Right cardiac atrium (tissue), 5 donors: Measurements from ENCODE around the gene MSL1. TPM values are rescaled to one million over a fixed set of nuclear protein-coding genes. Genes with fewer than 3 reads are reported as not detected.

Source experiments
- ATAC-seq, 2 donors: fragments of 200-7000 bp; cut with Tn5 transposase; one replicate each; pipeline versions ENCODE4 v1.8.0 to v1.9.1; 2020; ENCODE audit warnings: moderate library complexity in 2 of 2, mild to moderate bottlenecking in 1 of 2
- DNase-seq, 3 donors: peaks; one replicate each; pipeline ENCODE4 v3.0.0-alpha.2; 2020
- H3K27ac ChIP-seq: one replicate; pipeline ENCODE4 v1.5.1; 2013; ENCODE audit warnings: mild to moderate bottlenecking, low read length, control low read depth, moderate library complexity
- H3K27me3 ChIP-seq: one replicate; pipeline ENCODE4 v1.6.1; 2013; ENCODE audit not compliant: control insufficient read depth, insufficient read depth
- H3K4me1 ChIP-seq: one replicate; pipeline ENCODE4 v1.6.1; 2013; ENCODE audit warnings: low read length; ENCODE audit not compliant: control insufficient read depth, insufficient read depth
- H3K4me3 ChIP-seq: one replicate; pipeline ENCODE4 v1.5.1; 2013; ENCODE audit warnings: low read length, control low read depth
- H3K9me3 ChIP-seq: one replicate; pipeline ENCODE4 v1.6.1; 2013; ENCODE audit warnings: low read length; ENCODE audit not compliant: control insufficient read depth
- WGBS: extraction: QIAGEN DNeasy Blood & Tissue Kit; methylation state at CpG from one replicate; pipeline ENCODE4 v1.1.7; 2013; 5-methylcytosine and 5-hydroxymethylcytosine counted together
- intact Hi-C, 4 donors: fragments of 100-400 bp; cut with DNase I; formaldehyde crosslinking; loops; one replicate each; pipeline versions ENCODE4 v1.11.0 to v1.14.0; 2022 to 2023
- polyA plus RNA-seq: library from polyadenylated mRNA; stranded (reverse); fragments of 200-250 nt; gene quantifications from one replicate; pipeline ENCODE4 v1.2.3, GENCODE V29; 2013
- total RNA-seq, 4 donors: library from RNA; stranded (reverse); fragmentation: NEBNext Ultra II Directional; extraction: Animal tissue kit (Norgen Biotek cat#: 25700); gene quantifications; one replicate each; pipeline ENCODE4 v1.2.1, GENCODE V29; 2021
- donor health status: healthy with polysubstance abuse.
- donor health status: DM: no; HTN: yes; CAD: no.
- donor health status: DM: no; HTN: no; CAD: no.
- donor health status: DM: no; HTN: yes; CAD: no; lungs with severe emphysema.
- donor health status: DM: yes; HTN: yes; CAD: no.

The MSL1 gene
- total and polyA plus RNA-seq, 5 donors = 44.8 to 57.3 (median 54.4) TPM

DNA sequence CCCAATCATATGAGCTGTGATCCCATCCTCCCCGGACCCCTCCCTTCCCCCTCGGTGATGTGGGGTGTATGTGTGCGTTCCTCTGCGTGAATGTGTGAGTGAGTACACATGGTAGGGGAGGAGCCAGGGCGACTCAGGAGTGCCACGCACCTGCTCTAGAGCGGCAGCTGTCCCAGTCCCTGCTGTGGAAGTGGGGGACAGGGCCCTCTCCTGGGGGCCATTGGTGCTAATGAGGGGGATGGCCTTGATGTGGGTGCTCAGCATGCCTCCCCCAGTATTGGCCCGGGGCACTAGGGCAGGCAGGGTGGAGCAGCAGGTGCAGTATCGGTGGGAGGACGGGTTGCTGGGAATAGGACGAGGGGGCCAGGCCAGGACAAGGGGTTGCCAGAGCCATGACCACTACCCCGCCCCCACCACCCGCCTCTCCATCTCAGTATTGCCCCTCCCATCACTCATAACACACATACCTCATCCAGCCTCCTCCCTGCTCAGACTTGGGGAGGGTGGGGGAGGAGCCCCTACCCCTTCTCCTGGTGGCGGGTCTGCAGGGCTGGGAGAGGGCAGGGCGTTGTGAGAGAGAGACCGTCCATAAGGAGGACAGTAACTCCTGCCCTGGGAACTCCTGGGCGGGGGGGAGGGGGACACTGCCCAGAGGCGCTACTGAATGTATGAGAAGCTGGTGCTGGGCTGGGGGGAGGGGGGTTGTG is 29.9 kb upstream of the MSL1 start:
- peak; percentile 6 to 19 for ATAC-seq
- 41% methylated on average over 18 of the region's 18 CpGs for WGBS
- H3K4me3 ChIP-seq = no peak overlapping the region

DNA sequence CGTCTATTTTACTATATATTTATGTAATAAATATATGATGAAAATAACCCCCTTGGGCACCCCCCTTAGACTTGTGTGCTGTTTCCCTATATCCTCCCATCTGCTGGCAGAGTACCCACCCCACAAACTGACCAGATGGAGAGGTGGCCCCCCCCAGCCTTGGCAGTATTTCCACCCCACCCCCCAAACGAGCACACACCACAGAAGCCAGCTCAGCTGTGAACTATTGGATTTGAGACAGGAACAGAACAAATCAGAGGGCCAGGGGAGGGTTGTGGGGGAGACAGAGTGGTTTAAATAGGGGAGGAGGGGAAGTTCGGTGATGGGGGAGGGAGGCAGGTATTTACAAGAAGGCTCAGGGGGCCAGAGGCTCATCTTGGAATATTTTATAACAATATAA is 29.2 kb upstream of the MSL1 start:
- Histone ChIP-seq H3K4me3 (no peak overlapping the region), H3K27me3 (no peaks in the 10 kb centered on the region), H3K9me3 (no peaks in the 10 kb centered on the region), H3K27ac (peak overlapping the region; percentile 88), H3K4me1 (peaks cover 36% of the 10 kb centered on the region)
- DNase-seq (peak in 1 of 3 donors; percentile 40), ATAC-seq (no peak)
- intact Hi-C loops = no loop called here
- WGBS = 32% methylated on average over 3 of the region's 3 CpGs

More for the DNA sequence above, 29.9 kb upstream of the MSL1 start:
- H3K4me1 ChIP-seq = peaks cover 29% of the 10 kb centered on the region
- intact Hi-C loops = no loop called here
- H3K27ac ChIP-seq = peak overlapping the region; percentile 28
- DNase-seq = peak in 2 of 3 donors; percentile 75 to 76
- no peaks in the 10 kb centered on the region for H3K27me3 ChIP-seq
- H3K9me3 ChIP-seq = no peaks in the 10 kb centered on the region

DNA sequence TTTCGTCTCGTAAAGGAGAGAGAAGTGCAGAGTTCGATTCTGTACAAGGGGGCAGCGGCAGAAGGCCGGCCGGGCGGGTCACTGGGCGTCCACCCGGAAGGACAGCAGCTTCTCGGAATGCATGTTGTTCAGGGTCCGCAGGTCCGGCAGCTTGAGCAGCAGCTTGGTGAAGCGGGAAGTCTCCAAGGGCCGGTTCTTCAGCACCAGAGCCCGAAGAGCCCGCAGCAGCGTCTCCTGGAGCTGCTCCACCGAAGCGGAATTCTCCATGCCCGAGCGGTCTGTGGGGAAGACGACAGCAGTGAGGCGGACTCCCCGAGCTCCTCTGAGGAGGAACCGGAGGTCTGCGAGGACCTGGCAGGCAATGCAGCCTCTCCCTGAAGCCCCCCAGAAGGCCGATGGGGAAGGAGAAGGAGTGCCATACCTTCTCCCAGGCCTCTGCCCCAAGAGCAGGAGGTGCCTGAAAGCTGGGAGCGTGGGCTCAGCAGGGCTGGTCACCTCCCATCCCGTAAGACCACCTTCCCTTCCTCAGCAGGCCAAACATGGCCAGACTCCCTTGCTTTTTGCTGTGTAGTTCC is 28.7 kb upstream of the MSL1 start:
- Histone ChIP-seq H3K4me3 (no peak overlapping the region), H3K27me3 (no peaks in the 10 kb centered on the region), H3K9me3 (no peaks in the 10 kb centered on the region), H3K27ac (peak overlapping the region; percentile 88), H3K4me1 (peaks cover 41% of the 10 kb centered on the region)
- ATAC-seq (no peak), DNase-seq (peak in 2 of 3 donors; percentile 62 to 70)
- WGBS = 56% methylated on average over 29 of the region's 29 CpGs
- intact Hi-C loops = no loop called here

DNA sequence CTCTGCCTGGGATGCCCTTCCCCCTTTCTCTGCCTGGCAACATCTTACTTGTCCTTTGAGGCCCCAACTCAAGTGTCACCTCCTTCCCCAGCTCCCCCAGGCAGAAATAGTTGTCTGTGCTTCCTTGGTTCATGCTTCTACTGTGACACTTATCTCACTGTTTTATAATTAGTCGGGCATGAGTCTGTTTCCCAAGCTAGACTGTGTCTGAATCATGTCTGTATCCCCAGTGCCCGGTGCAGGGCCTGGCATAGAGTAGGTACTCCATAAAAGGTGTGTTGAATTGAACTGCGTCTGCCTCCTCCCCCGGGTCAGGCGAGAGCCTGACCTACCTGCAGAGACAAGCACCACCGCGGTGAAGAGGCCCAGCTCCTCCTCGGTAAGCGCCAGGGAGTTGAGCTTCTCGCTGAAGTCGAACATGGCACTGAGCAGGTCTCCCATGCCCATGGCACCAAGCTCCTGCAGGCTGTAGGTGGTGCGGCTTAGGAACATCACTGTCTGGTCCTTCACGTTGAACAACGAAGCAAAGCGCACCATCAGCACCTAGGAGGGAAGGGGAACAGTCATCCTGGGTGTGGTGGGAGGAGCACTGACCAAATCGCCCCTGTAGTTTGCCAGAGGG is 28.1 kb upstream of the MSL1 start:
- intact Hi-C loops = no loop called here
- H3K9me3 ChIP-seq = no peaks in the 10 kb centered on the region
- peak overlapping the region; percentile 88 for H3K27ac ChIP-seq
- H3K4me1 ChIP-seq = peaks cover 47% of the 10 kb centered on the region
- ATAC-seq = peak; percentile 37
- 54% methylated on average over 16 of the region's 16 CpGs for WGBS
- H3K27me3 ChIP-seq = no peaks in the 10 kb centered on the region
- DNase-seq = peak; percentile 36 to 63 (median 62)
- H3K4me3 ChIP-seq = no peak overlapping the region

DNA sequence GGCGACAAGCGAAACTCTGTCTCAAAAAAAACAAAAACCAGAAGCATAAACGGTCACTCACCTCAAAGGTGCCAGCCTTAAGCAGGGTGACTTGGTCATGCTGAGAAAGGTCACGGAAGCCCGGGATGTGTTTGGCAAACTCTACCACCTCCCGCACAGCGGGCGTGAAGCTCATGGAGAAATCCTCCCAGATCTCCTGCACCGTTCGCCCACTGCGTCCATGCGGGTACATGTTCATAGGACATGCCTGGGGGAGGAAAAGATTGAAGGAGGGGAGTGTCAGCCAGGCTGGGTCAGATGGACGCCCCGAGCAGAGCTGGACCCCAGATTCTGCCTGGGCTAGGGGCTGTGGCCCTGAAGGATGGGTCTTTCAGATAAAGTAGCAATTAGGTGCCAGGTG is 26.9 kb upstream of the MSL1 start:
- DNase-seq (peak in 2 of 3 donors; percentile 57 to 69), ATAC-seq (no peak)
- no peaks in the 10 kb centered on the region for H3K27me3 ChIP-seq
- intact Hi-C loops = loop anchor here in 1 of 4 donors (5.0 kb wide), 1 partner anchor 33 kb away; the partner anchor contains the start of gene THRA
- peak overlapping the region; percentile 84 for H3K27ac ChIP-seq
- H3K4me3 ChIP-seq = no peak overlapping the region
- 70% methylated on average over 14 of the region's 14 CpGs for WGBS
- no peaks in the 10 kb centered on the region for H3K9me3 ChIP-seq
- H3K4me1 ChIP-seq = peaks cover 45% of the 10 kb centered on the region

DNA sequence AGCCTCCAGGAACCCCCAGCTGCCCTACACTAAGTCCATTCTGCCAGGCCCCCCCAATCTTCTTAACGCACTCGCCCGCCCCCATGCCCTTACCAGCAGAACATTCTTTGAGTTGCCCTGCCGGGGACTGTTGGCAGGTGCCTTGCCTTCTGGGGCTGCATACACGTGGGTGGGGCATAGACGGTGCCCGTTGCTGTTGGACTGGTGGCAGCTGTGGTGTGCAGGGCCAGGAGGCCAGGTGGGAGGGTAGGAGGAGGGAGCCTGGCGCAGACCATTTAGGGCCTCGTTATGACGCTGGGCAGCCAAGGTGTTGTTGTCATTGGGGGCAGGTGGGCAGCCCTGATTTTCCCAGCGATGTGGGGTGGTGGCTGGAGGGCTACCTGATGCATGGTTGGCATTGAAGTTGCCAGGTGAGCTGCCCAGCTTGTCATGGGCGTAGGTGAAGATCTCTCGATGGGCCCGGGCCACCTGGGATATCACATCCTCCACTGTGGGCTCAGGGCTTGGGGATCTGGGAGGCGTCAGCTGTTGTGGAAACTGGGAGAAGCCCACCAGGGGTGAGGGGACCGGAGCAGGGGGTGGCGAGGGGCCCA is 26.3 kb upstream of the MSL1 start:
- H3K27me3 ChIP-seq = no peaks in the 10 kb centered on the region
- H3K4me3 ChIP-seq = no peak overlapping the region
- DNase-seq (peak in 2 of 3 donors; percentile 63 to 64), ATAC-seq (no peak)
- intact Hi-C loops = loop anchor here in 1 of 4 donors (5.0 kb wide), 1 partner anchor 33 kb away; the partner anchor contains the start of gene THRA
- peak overlapping the region; percentile 84 for H3K27ac ChIP-seq
- no peaks in the 10 kb centered on the region for H3K9me3 ChIP-seq
- 64% methylated on average over 17 of the region's 17 CpGs for WGBS
- peaks cover 45% of the 10 kb centered on the region for H3K4me1 ChIP-seq

DNA sequence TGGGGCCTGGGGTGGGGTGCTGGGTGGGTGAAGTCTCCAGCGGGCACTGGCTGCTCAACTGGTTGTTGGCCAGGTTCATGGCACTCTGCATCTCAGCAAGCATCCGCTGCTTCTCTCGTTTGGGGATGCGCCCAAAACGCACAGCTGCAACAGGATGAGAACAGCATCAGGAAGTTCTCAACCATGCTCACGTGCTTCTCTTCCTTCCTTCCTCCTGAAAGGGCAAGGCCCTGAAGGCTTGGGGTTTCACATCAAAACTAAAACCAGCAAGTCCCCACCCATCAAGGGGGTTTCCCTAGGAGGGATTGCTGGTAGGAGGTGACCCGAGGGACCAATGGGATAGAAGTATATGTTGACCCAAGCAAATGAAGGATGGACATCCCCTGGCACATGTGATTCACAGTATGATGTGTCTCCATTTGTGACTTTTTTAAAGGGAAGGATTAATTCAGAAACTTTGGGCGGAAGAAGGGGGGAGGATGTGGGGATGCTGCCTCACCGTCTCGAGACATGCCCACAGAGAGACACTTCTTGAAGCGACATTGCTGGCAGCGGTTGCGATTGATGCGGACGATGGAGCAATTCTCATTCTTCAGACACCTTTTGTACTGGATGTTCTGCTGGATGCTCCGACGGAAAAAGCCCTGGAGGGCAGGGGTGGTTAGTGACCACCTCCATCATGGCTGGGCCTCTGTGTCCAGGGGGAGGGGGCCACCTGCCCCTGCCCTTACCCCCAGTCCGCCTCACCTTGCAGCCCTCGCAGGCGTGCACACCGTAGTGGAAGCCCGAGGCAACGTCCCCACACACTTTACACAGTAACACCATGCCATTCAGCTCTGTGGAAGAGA is 25.6 kb upstream of the MSL1 start:
- ATAC-seq = no peak
- peak; percentile 44 to 78 (median 76) for DNase-seq
- intact Hi-C loops = loop anchor here in 1 of 4 donors (5.0 kb wide), 1 partner anchor 34 kb away; the partner anchor contains the start of gene THRA
- WGBS = 50% methylated on average over 23 of the region's 23 CpGs
- H3K9me3 ChIP-seq = no peaks in the 10 kb centered on the region
- no peaks in the 10 kb centered on the region for H3K27me3 ChIP-seq
- peak overlapping the region; percentile 100 for H3K27ac ChIP-seq
- H3K4me3 ChIP-seq = no peak overlapping the region
- peaks cover 46% of the 10 kb centered on the region for H3K4me1 ChIP-seq

DNA sequence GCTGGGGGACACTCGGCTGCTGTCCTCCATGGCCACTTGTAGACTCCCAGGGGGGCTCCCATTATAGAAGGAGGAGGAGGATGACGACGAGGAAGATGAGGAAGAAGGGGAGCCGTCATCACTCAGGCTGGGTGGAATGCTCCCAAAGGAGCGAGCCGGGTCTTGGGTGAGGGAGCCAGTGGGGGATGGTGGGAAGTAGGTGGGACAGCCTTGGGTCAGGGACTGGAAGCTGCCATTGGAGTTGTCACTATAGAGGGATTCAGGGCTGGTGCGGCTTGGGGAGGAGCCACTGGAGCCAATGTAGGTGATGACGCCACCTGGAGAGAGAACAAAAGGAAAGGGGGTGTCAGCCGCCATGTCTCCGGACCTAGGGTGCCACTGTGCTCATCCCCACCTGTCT is 24.7 kb upstream of the MSL1 start:
- Histone ChIP-seq H3K9me3 (no peaks in the 10 kb centered on the region), H3K27ac (peak overlapping the region; percentile 100), H3K27me3 (no peaks in the 10 kb centered on the region), H3K4me3 (no peak overlapping the region), H3K4me1 (peaks cover 48% of the 10 kb centered on the region)
- intact Hi-C loops = loop anchor here in 1 of 4 donors (5.0 kb wide), 1 partner anchor 35 kb away; the partner anchor contains the start of gene THRA
- WGBS = 53% methylated on average over 10 of the region's 10 CpGs
- DNase-seq = peak in 2 of 3 donors; percentile 51 to 52
- ATAC-seq = no peak

DNA sequence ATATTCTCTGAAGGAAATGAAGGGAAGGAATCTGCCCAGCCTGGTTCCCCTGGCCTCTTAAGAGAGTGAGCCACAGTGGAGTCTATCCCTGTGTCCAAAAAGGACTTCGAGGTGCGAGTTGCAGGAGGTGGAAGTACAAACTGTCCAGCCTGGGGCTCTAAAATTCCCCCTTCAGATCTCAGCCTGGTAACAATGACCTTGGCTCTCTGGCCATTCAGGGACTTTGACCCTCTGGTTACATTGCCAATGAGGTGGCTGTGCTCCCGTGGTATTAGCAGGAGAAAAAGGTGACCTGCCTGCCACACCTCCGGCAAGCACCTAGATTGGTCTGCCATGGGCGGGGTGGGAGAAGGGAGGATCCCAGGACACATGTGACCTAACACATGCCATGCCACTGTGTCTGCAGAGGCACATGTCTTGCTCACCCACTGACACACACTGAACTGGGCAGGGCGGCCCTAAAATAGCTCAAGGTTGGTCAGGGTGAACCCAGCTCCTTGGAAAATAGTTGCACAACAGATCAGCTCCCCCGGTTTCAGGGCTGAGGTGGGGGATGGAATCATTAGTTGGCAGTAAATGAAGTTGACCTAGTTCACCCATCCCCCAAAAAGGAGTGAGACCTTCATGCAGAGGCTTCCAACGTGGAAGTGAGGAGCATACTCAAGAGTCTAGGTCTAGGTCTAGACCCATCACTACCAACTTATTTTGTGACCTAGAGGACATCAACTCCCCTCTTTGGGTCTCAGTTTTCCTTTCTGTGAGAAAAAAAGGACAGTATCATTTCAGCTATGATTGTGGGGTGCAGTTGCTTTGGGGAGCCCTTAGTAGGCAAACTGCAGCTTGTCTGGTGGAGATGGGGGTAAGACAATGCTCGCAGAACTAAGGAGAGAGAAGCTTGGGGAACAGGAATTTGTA is 23.6 kb upstream of the MSL1 start:
- peak; percentile 2 to 20 for ATAC-seq
- H3K9me3 ChIP-seq = no peaks in the 10 kb centered on the region
- intact Hi-C loops = loop anchor here in 1 of 4 donors (5.0 kb wide), 1 partner anchor 36 kb away; the partner anchor contains the start of gene THRA
- peaks cover 49% of the 10 kb centered on the region for H3K4me1 ChIP-seq
- H3K27ac ChIP-seq = peak overlapping the region; percentile 100
- DNase-seq = peak; percentile 67 to 80 (median 79)
- H3K4me3 ChIP-seq = peak overlapping the region; percentile 37
- no peaks in the 10 kb centered on the region for H3K27me3 ChIP-seq
- WGBS = 25% methylated on average over 9 of the region's 9 CpGs
